ENCODE results near the gene SLC24A4. TPM values are rescaled to one million over a fixed set of nuclear protein-coding genes. Genes with fewer than 3 reads are reported as not detected.

The SLC24A4 gene, protein sequence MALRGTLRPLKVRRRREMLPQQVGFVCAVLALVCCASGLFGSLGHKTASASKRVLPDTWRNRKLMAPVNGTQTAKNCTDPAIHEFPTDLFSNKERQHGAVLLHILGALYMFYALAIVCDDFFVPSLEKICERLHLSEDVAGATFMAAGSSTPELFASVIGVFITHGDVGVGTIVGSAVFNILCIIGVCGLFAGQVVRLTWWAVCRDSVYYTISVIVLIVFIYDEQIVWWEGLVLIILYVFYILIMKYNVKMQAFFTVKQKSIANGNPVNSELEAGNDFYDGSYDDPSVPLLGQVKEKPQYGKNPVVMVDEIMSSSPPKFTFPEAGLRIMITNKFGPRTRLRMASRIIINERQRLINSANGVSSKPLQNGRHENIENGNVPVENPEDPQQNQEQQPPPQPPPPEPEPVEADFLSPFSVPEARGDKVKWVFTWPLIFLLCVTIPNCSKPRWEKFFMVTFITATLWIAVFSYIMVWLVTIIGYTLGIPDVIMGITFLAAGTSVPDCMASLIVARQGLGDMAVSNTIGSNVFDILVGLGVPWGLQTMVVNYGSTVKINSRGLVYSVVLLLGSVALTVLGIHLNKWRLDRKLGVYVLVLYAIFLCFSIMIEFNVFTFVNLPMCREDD
- polyA plus RNA-seq (ENCODE audit: insufficient read length), result 0.25 TPM
- long read RNA-seq, donor 1, result 0 reads
- long read RNA-seq, donor 2, result 0 reads
- long read RNA-seq, donor 3, result 0 reads
- long read RNA-seq, donor 4, result 0 reads
- long read RNA-seq, donor 5, result 0 reads
- long read RNA-seq, donor 6, result 0 reads
- long read RNA-seq, donor 7, result 0 reads
- long read RNA-seq, donor 8, result 0 reads

DNA sequence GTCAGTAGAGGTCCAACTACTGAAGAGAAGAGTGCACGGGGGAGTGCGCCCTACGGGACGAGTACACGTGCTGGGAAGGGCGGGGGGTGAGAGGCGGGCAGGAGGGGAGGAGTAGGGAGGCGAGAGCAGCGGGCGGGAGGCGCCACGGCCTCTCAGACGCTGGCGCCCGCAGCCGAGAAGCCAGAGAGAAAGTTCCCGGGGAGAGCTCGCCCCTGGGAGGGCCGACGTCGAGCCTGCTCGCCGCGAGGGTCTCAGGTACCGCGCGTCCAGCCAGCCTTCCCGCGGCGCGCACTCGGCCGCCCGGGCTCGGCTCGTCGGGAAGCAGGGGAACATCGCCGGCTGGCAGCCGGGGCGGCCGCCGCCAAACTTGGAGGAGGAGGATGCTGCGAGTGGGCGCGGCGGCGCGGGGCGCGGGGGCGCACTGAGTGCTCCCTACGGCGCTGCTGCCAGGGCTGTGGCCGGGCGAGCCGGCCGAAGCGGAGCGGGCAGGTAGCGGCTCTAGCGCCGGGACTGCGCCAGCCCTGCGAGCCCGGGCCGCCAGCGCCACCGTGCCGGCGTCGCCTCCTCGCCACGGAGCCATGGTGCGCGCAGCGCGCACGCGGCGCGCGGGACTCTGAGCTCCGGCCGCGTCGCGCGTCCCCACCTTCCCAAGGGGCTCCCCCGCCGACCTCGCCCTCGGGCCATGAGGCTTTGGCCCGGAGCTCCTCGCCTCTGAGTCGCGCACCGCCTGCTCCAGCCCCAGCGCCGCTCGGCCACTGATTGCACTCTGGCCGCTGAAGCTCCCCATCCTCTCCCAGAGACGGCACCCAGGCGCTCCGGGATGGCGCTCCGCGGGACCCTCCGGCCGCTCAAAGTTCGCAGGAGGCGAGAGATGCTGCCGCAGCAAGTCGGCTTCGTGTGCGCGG, at the start of gene SLC24A4:
TSS of gene SLC24A4 (plus strand) at position 155 of the 905 bp plus-strand sequence. CDS start at position 821, 666 bp downstream.
- peak; percentile 22 for DNase-seq

DNA sequence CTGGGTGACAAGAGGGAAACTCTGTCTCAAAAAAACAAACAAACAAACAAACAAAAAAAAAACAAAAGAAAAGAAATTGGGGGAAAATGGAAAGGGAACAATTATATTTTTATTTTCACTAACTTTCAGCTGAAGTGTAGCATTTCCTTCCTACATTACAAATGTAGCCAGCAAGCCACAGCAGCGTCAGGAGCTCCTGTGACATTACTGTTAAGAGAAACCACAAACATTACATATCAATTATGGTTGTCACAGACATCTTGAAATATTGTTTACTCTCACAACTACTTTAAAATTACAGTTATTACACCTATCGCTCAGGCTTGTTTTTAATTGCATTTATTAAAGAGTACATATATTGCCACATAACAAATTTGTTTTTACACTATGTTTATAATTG, 49.8 kb upstream of the SLC24A4 start:
- DNase-seq, result no peak

DNA sequence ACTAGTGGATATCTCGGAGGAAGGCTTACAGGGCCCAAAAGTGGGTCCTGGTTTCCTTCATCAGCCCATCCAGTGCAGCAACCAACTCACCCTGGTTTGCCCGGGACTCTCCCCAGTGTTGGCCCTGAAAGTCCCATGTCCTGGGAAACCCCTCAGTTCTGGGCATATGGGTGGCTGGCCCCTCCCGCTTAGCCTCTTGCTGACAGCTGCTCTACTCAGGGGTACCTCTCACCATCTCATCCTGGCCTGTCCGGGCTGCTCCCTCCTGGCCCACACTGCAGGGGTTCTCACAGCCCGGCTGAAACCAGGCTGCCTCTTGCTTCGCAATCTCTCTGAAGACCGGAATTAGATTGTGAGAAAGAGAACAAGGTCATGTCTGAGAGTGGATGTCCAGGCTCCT, 48.9 kb upstream of the SLC24A4 start:
- DNase-seq, result no peak

DNA sequence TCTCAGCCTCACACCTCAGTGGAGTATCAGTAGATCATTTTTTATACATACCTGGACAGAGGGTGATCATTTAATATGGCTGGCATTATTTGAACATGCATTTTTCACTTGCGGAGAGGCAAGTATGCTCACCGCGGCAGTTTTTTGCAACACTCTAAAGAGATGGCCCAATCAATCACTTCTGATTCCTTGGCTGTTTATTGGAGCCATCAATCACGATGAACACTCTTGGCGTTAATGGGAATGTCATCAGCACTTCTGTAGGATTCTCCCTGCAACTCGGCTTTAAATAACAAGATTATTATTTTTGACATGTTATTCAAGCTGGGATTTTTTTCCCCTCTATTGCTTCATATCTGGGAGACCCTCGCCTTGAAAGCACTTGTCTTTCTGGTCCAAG, 46.9 kb upstream of the SLC24A4 start:
- DNase-seq, result no peak

DNA sequence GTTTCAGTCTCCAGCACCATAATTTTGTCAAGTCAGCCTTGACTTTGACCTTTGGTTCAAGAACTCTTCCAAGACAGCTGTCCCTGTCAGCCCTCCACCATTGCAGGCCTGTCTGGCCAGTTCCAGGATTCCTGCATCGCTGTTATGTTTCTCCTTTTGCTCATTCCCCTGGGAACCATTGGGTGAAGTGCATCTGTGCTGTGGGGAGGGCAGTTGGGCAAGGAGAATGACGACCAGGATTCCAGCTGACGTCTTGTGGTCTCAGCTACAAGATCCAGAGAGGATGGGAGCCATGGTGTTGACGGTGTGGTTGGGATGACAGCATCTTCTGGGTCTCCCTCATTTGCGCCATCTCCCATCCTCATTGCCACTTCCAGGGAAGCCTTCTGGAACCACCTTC, 45.9 kb upstream of the SLC24A4 start:
- no peak for DNase-seq

DNA sequence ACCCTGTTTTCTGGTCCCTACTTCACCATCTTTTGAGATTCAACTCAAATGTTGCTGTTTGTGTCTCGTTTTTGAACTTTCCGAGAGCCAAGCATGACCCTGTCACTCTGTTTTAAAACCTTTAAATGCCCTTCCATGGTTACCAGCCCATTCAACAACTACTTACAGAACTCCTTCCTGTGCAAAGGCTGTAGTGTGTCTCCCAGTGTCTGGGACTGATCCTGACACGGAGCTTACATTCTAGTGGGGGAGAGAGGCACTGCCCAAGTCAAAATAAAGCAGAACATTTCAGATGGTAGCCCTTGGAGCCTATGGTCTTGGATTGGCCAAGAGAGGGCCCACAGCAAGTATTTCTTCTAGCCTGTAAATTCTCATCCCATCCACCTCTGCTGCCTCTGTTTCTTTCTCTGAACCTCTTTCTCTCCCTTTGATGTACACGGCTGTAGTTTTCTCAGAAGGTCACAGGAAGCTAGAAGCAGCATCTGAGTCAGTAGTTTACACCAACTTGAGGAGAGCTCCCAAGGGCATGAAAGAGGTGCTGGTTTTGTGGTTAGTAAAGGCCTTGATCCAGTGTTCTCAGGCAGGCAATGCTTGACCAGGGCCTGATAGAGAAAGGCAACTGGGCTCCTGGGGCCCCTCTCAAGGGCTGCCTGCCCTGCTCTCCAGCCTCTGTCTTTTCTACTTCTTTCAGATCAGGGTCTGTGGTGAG, 42.3 kb upstream of the SLC24A4 start:
- DNase-seq, result no peak

DNA sequence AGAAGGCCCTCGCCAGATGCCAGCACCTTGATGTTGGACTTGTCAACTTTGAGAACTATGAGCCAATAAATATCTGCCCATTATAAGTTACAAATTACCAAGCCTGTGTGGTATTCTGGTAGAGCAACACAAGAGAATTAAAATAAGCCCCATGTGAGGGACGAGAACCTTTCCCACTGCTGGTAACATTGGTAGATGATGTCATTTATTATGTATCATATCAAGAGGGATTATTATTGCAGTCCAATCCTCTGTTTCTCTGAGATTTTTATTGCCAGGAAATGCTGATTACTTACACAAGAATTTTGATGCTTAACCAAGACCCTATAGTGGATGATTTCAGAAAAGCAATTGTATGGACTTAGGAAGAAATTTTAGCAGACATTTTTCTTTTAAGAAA, 40.3 kb upstream of the SLC24A4 start:
- DNase-seq, result no peak

DNA sequence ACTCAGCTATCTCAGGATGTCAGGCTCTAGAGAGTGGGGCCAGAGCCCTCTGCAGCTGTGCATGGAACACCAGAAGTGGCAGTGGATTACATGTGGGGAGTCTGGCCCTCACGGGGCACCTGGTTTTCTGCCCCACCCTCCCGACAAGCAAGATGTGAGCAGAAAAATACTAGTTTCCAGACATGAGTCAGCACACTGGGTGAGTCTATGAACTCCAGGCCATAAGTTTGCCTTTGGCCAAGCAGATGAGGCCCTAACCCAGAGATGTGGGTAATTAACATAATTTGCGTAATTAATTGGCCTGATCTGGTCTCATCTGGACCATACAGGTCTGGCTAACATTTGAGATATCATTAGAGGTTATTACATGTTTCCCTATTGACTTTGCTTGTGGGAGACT, 37.7 kb upstream of the SLC24A4 start:
- no peak for DNase-seq

DNA sequence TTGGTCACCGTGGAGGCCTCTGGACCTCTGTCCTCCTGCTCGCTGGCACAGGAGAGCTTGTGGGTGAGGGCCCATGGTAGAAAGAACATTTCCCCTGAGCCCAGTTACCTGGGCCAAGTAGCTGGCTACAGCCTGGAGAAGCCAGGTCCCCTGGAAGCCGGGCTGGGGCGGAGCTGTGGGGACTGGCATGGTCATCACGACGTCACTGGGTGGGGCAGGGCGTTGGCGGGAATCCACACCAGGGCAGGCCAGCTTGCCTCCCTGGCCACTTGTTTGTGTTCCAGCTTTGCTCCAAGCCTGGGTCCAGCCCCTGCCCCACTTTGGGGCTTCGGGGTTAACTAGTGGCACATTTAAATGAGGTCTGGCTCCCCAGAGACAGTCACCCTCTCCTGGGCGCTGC, 35.0 kb upstream of the SLC24A4 start:
- DNase-seq, result no peak

DNA sequence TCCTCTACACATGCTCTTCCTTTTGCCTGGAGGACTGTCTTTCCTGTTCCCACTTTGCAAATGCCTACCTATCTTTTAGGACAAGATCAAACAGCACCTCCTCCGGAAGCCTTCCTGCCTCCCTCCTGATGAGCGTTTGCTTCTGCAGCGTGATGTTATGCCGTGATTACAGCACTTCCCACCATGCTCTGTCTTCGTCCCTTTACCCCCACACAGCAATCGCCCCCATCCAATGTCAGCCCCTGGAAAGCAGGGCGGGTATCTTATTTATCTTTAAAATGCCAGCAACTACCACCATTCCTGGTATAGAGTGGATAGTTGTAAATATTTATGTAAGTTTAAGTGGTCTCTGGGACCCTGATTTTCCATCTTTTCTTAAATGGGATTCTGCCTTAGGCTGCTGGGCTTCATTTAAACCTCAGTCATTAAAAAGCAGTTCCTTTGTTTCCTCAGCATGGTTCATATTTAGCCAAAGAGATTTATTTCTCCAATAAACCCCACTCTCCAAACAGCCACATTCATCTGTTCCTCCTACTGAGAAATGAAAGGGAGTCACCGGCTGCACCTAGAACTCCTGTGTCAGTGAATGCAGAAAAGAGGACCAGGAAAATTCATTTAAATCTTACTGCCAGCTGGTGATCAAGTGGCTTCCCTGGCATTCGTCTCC, 33.8 kb upstream of the SLC24A4 start:
- no peak for DNase-seq

DNA sequence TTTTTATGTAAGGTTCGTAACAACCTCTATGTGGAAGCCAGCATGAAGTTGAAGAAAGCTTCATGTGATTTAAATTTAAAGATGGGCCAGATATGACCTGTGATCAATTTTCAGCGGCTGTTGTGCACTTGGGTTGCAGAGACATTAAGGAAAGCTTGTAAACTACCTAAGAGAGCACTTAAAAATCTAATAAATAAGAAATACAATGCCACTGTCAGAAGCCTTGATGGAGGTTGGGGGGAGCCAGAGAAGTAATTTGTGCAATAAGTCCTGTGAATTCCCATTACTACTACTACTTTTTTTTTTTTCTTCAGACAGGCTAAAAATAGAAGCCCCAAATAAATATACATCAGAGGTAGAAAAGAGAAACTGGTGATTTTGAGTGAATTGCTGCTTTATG, 30.3 kb upstream of the SLC24A4 start:
- no peak for DNase-seq

DNA sequence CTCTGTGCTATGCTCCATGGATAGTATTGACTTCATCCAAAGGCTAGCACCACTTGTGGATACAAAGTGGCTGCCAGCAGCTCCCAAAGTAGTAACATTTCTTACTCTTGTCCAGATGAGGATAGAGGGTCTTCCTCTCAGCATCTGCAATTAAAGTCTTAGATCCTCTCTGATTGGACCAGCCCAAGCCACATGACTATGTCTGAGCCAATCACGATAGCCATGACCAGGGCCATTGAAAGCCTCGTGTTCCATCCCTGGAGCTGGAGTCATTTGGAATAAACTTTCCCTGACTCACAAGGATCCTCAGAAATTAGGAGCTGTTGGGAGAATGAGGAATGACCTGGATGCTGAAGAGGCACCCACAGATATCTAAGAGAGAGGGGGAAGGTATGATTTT, 28.5 kb upstream of the SLC24A4 start:
- no peak for DNase-seq

DNA sequence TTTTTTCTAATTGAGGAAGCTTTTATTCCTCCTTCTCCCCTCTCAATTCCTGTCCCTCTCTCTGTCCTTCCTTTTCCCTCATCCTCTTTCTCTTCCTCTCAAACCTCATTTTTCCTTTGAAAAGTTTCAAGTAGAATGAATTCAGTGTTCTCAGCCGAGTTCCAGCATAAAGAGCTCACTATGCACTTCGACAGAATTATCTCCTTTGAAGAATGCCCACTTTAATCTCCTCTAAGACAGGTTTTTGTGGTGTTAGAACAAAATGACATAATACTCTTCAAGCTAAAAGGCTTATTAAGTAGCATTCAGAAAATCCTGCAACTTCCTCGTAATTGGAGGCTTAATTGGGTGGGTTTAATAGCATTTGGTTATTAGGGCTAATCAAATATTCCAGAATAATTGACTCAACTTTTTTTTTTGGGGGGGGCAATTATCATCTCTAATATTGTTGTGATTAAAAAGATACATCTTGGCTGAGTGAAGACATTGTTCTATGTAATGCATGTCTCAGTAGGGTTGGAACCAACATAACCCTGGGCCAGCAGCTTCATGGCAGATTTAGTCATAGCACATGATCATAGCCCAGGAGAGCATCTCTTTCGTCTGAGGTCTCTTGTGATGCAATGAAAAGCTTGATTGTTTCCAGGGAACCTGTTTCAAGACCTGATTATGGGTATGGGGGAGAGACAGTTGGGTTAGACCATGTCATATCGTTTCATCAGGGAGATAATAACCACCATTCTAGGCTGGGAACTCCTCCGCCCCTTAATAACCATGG, 25.0 kb upstream of the SLC24A4 start:
- no peak for DNase-seq

DNA sequence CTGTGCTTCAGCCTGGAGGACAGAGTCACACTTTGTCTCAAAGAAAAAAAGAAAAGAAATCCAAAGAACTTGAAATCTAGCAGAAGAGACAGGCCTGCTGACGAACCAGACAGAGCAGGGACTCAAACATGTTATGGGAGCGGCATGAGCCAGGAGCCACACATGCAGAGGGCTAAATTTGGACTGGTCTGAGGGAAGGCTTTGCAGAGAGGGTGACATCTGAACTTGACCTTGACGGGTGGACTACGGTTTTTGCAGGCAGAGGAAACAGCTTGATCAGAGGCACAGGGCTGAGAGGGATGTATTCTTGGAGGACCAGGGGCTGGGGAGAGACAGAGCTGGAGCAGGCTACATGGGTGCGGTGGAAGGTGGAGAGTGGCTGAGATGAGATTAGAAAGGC, 20.5 kb upstream of the SLC24A4 start:
- DNase-seq, result no peak

DNA sequence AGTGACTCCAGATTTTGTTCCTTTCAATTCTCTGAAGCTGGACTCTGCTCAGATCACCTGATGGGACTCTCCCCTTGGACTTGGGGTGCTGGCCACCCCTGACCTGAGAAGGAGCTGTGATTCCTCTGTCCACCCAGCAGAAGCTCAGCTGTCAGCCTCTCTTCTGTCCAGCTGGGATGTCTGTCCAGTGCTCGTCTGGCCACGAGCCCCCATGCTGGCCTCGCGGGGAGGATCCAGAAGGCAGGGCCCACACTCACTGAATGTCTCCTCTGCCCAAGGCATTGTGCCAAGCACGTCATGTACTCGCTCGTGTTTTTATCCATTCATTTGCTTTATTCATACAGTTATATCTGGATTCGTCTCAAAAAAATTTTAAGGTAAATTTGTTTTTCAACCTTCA, 14.2 kb upstream of the SLC24A4 start:
- DNase-seq, result no peak

DNA sequence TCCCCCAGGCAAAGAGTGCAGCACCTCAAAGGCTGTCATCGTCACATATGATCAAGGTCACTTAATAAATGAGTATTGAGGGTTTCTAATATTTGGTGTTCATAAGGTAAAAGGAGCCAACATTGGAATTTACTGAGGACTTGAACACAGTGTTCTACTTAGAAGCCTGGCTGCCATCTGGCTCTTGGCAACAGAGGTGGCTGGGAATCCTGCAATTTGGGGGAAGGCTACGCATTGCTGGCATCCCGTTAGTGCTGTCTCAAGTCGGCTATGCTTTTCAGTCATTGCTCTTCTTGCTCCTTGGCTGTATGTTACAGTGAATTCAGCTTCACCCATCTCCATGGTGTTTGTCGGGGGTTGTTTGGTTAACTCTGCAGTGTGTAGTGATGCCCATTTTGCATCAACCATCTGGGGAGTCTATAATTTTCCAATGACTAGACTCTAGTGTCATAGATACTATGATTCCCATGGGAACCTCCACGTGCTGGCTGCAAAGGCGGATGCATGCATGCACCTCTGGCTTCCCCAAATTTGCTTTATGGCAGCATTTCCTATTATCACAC, 12.9 kb upstream of the SLC24A4 start:
- DNase-seq, result no peak

DNA sequence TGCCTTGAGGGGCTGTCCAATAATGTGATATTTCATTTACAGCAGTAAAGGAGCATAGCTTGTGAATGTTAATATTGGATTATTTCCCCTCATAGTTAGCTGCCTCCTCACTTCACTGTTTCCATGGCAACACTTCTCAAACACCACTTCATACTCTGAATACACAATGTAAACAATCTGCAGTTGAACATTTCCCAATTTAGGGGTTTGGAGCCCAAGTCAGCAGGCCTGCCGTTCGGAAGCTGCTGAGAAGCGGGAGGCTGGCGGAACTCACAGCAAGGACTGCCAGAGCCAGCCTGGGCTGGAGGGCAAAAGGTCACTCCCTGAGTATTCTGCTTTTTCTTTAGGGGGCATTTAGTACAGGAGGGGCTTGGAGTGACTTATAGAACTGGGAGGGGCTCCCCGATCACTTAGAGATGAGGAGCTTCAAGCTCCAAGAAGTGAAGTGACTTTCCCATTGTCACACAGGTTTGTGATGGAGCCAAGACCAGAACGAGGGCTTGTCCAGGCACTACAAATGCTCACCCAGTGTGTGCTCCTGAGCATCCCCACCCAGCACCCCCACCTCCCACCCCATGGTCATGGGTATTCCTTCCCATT, 12.1 kb upstream of the SLC24A4 start:
- DNase-seq, result no peak

DNA sequence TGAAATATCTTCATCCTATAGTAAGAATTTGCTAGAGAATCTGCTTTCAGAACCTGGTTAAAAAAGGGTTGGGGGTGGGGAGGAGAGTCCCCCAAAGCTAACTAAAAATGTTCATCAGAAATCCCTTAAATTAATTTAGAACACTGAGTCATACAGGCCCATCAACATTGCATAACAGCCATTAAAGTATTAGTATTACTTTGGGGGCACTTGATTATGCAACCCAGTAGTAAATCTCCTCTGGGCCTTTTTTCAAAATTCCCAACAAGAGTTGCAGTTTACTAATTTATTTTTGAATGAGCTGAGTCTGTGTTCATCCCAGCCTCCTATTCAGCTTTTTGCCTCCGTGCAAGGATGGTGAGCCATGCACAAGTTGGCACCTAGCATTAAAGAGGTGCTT, 8.8 kb upstream of the SLC24A4 start:
- no peak for DNase-seq

DNA sequence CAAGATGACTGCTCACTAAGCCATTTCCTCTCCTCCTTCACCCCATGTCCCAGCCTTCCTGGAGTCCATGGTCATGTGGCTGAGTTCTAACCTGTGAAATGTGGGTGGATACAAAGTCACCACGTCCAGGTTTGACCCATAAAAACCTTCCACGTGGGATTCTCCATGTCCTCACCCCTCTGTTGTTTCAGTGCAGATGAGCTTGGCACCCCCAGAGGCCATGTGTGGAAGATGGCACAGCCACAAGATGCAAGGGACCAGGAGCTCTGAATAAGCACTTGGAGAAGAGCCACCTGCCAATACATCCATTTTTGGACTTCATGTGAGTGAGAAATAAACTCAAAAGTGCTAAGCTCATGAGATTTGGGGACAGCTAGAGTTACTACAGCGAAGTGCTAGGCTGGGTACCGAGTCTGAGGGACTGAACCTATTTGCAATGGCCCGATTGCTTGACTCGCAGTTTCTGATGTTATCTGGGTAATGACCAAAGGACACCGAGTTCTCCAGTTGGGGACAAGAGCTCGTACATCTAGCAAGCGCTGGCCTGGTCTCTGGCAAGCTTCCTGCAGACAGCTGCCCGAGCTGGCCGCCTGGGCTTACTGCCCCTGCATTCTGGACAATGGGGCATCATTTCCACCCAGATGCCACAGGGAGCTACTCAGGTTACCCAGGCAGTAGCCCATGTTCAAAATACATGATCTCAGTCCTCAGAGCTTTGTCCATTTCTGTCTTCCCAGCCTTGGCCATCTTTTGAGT, 7.7 kb upstream of the SLC24A4 start:
- DNase-seq, result no peak
